ACC112 (cell line): ENCODE results near the gene AMDHD2.
A peak's percentile ranks its signal among the peaks of the same experiment; 100 is the strongest.

ENCODE experiments used
- H2AFZ ChIP-seq: fragments of 200-600 bp; sonication (generic); one replicate; pipeline ENCODE4 v1.6.0; 2017; ENCODE audit warnings: antibody characterized with exemption, low read length; ENCODE audit not compliant: unreplicated experiment
- H3K27ac ChIP-seq: fragments of 200-600 bp; sonication (generic); 2 replicates; pipeline ENCODE4 v1.5.1; 2014; ENCODE audit warnings: low read depth, mild to moderate bottlenecking, antibody characterized with exemption, low read length, moderate library complexity
- H3K27me3 ChIP-seq: fragments of 200-600 bp; sonication (generic); 2 replicates; pipeline ENCODE4 v1.6.1; 2014; ENCODE audit warnings: mild to moderate bottlenecking, antibody characterized with exemption, low read length, moderate library complexity, mixed read lengths; ENCODE audit not compliant: insufficient read depth
- H3K36me3 ChIP-seq: fragments of 200-600 bp; sonication (generic); 2 replicates; pipeline ENCODE4 v1.6.1; 2016; ENCODE audit warnings: mild to moderate bottlenecking, antibody characterized with exemption, low read length, moderate library complexity, mixed read lengths; ENCODE audit not compliant: insufficient read depth
- H3K4me1 ChIP-seq: fragments of 200-600 bp; sonication (generic); one replicate; pipeline ENCODE4 v1.6.1; 2016; ENCODE audit warnings: low read length, mixed read lengths; ENCODE audit not compliant: insufficient read depth, unreplicated experiment, control insufficient read depth
- H3K4me3 ChIP-seq: fragments of 200-600 bp; sonication (generic); 2 replicates; pipeline ENCODE4 v1.5.1; 2014; ENCODE audit warnings: mild to moderate bottlenecking, low read depth, low read length
- H3K79me2 ChIP-seq: fragments of 200-600 bp; sonication (generic); one replicate; pipeline ENCODE4 v1.6.0; 2016; ENCODE audit warnings: low read length; ENCODE audit not compliant: control insufficient read depth, unreplicated experiment, insufficient read depth

The AMDHD2 gene, protein sequence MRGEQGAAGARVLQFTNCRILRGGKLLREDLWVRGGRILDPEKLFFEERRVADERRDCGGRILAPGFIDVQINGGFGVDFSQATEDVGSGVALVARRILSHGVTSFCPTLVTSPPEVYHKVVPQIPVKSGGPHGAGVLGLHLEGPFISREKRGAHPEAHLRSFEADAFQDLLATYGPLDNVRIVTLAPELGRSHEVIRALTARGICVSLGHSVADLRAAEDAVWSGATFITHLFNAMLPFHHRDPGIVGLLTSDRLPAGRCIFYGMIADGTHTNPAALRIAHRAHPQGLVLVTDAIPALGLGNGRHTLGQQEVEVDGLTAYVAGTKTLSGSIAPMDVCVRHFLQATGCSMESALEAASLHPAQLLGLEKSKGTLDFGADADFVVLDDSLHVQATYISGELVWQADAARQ

DNA sequence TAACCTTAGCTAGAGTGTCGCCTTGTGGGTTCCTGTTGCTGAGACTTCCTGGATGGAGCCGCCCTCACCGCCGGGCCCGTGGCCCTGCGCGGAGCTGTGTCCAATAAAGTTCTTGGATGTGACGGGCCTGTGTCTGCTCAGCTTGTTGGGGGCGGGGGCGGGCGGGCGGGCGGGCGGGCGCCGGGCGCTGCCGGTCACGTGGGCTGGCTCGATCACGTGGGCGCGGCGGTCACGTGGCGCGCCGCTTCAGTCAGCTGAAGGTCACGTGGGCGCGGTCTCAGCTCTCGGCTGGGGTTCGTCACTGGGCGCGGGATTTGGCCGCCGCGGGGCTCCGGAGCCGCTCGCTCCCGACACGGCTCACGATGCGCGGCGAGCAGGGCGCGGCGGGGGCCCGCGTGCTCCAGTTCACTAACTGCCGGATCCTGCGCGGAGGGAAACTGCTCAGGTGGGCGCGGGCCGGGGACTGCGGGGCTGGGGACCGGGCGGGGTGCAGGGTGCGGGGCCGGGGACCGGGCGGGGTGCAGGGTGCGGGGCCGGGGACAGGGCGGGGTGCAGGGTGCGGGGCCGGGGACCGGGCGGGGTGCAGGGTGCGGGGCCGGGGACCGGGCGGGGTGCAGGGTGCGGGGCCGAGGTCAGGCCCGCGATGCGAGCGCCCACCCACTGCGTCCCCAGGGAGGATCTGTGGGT lies at the start of gene AMDHD2:
AMDHD2 (plus strand) TSS at position 275 of the 687 bp plus-strand sequence; CDS start at position 363, 88 bp downstream.
- no peaks in the 10 kb centered on the region for H3K27me3 ChIP-seq
- peak within 1 kb of the TSS; percentile 59 for H3K27ac ChIP-seq
- H2AFZ ChIP-seq, result no peak within 1 kb of the TSS
- H3K4me1 ChIP-seq, result peaks cover 44% of the 10 kb centered on the region
- H3K36me3 ChIP-seq, result peaks cover 6% of the 10 kb centered on the region; the same call in 1 of the 2 replicates
- H3K79me2 ChIP-seq, result peaks cover 74% of the 10 kb centered on the region
- H3K4me3 ChIP-seq, result peak within 1 kb of the TSS; percentile 96

DNA sequence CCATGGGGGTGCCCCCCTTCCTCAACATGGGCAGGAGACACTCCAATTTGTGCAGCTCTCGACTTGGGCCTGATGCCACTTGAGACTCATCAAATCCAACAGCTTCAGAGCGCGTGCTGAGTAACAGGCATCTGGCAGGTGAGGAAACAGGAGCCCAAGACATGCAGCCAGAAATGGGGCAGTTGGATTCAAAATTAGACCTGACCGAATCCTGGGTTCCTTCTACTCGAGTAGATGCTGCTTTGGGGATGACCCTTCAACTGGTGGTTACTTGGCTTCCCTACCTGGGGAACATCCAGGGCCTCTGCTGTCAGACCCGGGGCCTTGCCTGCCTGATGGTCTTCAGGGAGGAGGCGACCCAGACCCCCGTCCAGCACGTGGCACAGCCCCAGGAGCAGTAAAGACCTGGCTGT lies 49.6 kb upstream of the AMDHD2 start:
- H3K4me1 ChIP-seq, result peaks cover 19% of the 10 kb centered on the region
- peak overlapping the region; percentile 71; the same call in 1 of the 2 replicates for H3K4me3 ChIP-seq
- peaks cover 3% of the 10 kb centered on the region for H3K79me2 ChIP-seq
- no peaks in the 10 kb centered on the region for H3K36me3 ChIP-seq
- H3K27ac ChIP-seq, result no peak overlapping the region
- H3K27me3 ChIP-seq, result no peaks in the 10 kb centered on the region
- H2AFZ ChIP-seq, result no peak overlapping the region

DNA sequence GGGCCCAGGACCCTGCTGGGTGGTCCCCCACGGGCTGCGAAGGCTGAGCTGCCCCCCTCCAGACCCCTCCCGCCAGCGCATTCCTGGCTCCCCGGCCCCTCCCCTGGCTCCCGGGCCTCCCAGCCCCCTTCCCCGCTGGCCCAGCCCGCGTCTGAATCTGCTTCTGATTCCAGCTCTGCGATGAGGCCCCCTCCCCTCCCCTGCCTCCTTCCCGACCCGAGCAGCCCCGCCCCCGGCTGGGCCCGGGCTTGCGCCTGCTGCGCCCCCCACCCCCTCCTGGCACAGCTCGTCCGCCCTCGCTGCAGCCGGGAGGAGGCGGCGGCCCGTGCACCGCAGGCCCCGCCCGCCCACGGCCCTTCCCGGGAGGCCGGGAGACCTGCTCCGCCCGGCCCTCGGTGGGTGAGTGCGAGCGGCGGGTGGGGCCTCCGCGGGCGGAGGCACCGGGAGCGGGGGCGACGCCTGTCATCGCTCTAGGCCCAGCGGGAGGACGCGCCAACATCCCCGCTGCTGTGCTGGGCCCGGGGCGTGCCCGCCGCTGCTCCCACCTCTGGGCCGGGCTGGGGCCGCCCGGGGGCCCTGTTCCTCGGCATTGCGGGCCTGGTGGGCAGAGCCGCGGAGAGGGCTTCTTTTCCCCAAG lies 49.0 kb upstream of the AMDHD2 start, which contains the start of gene NTN3:
NTN3 (plus strand) TSS at position 282 of the 637 bp plus-strand sequence. CDS start 405 bp downstream, outside the sequence.
- H3K36me3 ChIP-seq, result no peaks in the 10 kb centered on the region
- no peak within 1 kb of the TSS for H3K27ac ChIP-seq
- H3K27me3 ChIP-seq, result no peaks in the 10 kb centered on the region
- peak within 1 kb of the TSS; percentile 23 for H2AFZ ChIP-seq
- H3K4me3 ChIP-seq, result peak within 1 kb of the TSS; percentile 71
- peaks cover 7% of the 10 kb centered on the region for H3K79me2 ChIP-seq
- H3K4me1 ChIP-seq, result peaks cover 19% of the 10 kb centered on the region

DNA sequence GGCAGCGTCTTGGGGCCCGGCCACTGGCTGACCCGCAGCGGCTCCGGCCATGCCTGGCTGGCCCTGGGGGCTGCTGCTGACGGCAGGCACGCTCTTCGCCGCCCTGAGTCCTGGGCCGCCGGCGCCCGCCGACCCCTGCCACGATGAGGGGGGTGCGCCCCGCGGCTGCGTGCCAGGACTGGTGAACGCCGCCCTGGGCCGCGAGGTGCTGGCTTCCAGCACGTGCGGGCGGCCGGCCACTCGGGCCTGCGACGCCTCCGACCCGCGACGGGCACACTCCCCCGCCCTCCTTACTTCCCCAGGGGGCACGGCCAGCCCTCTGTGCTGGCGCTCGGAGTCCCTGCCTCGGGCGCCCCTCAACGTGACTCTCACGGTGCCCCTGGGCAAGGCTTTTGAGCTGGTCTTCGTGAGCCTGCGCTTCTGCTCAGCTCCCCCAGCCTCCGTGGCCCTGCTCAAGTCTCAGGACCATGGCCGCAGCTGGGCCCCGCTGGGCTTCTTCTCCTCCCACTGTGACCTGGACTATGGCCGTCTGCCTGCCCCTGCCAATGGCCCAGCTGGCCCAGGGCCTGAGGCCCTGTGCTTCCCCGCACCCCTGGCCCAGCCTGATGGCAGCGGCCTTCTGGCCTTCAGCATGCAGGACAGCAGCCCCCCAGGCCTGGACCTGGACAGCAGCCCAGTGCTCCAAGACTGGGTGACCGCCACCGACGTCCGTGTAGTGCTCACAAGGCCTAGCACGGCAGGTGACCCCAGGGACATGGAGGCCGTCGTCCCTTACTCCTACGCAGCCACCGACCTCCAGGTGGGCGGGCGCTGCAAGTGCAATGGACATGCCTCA lies 48.3 kb upstream of the AMDHD2 start:
- peaks cover 19% of the 10 kb centered on the region for H3K4me1 ChIP-seq
- H3K79me2 ChIP-seq, result peaks cover 11% of the 10 kb centered on the region
- peak overlapping the region; percentile 71 for H3K4me3 ChIP-seq
- no peaks in the 10 kb centered on the region for H3K27me3 ChIP-seq
- H3K36me3 ChIP-seq, result no peaks in the 10 kb centered on the region
- peak overlapping the region; percentile 23 for H2AFZ ChIP-seq
- no peak overlapping the region for H3K27ac ChIP-seq

DNA sequence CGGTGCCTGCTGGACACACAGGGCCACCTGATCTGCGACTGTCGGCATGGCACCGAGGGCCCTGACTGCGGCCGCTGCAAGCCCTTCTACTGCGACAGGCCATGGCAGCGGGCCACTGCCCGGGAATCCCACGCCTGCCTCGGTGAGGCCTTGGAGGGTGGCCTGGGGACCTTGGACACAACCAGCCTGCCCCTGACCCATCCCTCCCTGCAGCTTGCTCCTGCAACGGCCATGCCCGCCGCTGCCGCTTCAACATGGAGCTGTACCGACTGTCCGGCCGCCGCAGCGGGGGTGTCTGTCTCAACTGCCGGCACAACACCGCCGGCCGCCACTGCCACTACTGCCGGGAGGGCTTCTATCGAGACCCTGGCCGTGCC lies 47.7 kb upstream of the AMDHD2 start:
- Histone ChIP-seq H3K27ac (no peak overlapping the region), H3K27me3 (no peaks in the 10 kb centered on the region), H3K4me1 (peaks cover 15% of the 10 kb centered on the region)

DNA sequence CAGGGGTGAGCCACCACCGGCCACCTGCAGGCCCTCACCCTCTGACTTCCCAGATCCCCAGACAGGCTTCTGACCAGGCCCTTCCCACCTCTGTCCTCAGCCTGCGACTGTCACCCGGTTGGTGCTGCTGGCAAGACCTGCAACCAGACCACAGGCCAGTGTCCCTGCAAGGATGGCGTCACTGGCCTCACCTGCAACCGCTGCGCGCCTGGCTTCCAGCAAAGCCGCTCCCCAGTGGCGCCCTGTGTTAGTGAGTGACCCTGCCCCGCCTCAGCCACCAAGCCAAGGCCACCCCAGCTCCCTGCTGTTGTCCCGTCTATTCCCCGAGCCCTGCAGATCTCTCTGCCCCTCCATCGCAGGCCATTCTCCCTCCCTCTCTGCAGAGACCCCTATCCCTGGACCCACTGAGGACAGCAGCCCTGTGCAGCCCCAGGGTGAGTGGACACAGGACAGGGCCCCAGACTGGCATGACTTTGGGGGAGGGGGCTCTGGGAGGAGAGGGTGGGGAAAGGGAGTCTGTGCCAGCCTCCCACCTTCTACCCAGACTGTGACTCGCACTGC lies 47.2 kb upstream of the AMDHD2 start:
- Histone ChIP-seq H3K36me3 (no peaks in the 10 kb centered on the region), H2AFZ (no peak overlapping the region), H3K4me3 (peak overlapping the region; percentile 97), H3K27me3 (no peaks in the 10 kb centered on the region), H3K79me2 (peaks cover 11% of the 10 kb centered on the region), H3K4me1 (peaks cover 15% of the 10 kb centered on the region), H3K27ac (no peak overlapping the region)

More for the DNA sequence above, 47.7 kb upstream of the AMDHD2 start:
- H3K4me3 ChIP-seq, result no peak overlapping the region
- no peaks in the 10 kb centered on the region for H3K36me3 ChIP-seq
- no peak overlapping the region for H2AFZ ChIP-seq
- H3K79me2 ChIP-seq, result peaks cover 11% of the 10 kb centered on the region

DNA sequence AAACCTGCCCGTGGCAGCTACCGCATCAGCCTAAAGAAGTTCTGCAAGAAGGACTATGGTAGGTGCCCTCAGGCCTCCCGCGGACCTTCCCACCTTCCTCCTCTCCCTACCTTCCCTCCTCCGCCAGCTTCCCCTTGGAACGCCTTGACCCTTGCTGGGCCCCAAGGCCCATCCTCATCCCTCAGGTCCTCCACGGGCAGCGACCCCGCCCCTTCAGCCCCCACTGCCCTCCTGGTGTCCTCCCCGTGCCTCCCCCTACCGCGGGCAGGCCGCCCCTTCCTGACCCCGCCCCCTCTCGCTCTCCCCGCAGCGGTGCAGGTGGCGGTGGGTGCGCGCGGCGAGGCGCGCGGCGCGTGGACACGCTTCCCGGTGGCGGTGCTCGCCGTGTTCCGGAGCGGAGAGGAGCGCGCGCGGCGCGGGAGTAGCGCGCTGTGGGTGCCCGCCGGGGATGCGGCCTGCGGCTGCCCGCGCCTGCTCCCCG lies 46.7 kb upstream of the AMDHD2 start:
- no peaks in the 10 kb centered on the region for H3K36me3 ChIP-seq
- H3K27ac ChIP-seq, result no peak overlapping the region
- H3K4me3 ChIP-seq, result peak overlapping the region; percentile 97
- peaks cover 11% of the 10 kb centered on the region for H3K79me2 ChIP-seq
- no peak overlapping the region for H2AFZ ChIP-seq
- peaks cover 14% of the 10 kb centered on the region for H3K4me1 ChIP-seq
- no peaks in the 10 kb centered on the region for H3K27me3 ChIP-seq

DNA sequence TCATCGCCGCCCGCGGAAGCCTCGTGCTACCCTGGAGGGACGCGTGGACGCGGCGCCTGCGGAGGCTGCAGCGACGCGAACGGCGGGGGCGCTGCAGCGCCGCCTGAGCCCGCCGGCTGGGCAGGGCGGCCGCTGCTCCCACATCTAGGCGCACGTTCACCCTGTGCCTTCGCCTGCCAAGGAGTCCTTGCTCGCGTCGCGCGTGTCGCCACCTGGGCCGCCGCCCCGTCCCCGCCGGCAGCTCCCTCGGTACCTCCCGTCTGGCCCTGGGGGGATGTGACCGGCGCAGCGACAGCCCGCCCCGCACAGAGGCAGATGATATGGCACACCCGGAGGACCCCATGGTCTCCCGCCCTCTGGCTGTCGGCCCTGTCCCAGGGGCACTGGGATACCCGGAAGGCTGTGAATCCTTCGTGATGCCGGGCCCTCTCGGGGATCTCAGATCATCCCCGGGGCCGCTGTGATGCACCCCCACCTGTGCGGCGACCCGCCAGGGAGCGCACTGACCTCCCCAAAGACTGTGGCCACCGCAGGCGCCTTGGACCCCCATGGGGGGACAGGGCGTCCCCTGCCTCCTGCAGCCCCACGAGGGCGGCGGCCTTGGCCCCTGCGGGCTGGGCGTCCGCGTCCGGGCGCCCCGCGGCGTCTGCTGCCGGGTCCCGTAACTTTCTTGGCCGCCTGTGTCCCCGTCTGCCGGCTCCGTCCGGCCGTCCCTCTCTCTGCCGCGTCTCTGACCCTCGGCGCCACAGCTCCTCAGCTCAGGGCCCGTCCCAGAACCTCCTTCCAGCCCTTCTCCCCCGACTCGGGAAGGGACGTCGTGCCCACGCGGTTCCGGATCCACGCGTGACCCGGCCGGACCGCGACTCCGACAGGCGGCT lies 45.9 kb upstream of the AMDHD2 start:
- Histone ChIP-seq H3K4me3 (peak overlapping the region; percentile 97), H3K4me1 (peaks cover 7% of the 10 kb centered on the region), H2AFZ (peak overlapping the region; percentile 47)

DNA sequence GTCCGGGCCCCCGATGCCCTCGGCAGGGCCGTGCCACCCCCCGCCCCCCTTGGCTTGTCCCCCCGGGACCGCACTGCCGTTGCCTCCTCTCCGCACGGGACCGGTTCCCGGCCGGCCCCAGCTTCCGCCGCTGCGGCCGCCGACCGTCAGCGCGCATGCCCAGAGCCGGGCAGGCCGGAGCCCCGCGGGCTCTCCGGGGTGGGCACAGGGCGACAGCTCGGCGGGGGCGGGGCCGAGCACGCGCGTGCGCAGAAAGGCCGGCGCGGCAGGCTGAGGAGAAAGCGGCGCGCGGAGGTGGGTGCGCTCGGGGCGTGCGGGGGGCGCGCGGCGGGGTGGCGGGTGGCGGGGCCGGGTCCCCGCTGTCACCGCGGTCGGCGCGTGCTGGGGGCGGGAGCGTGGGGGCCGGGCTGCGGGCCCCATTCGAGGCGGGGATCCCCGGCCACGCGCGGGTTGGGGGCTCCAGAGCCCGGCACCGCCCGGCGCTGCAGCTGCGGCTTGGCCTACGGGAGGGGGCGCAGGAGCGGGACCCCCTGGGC lies 45.2 kb upstream of the AMDHD2 start, which contains the start of gene TBC1D24:
TBC1D24 (plus strand) TSS at position 251 of the 536 bp plus-strand sequence. CDS start 21,022 bp downstream, outside the sequence.
- peaks cover 5% of the 10 kb centered on the region for H3K4me1 ChIP-seq

More for the DNA sequence above, 45.9 kb upstream of the AMDHD2 start:
- H3K27me3 ChIP-seq, result no peaks in the 10 kb centered on the region
- H3K79me2 ChIP-seq, result peaks cover 11% of the 10 kb centered on the region
- H3K36me3 ChIP-seq, result no peaks in the 10 kb centered on the region
- H3K27ac ChIP-seq, result 0 out of 2 replicates have a peak overlapping the region, but pooled peaks have one; percentile 28

More for the DNA sequence above, 45.2 kb upstream of the AMDHD2 start, which contains the start of gene TBC1D24:
- Histone ChIP-seq H3K4me3 (peak within 1 kb of the TSS; percentile 97), H3K27ac (0 out of 2 replicates have a peak within 1 kb of the TSS, but pooled peaks have one; percentile 28), H3K79me2 (peaks cover 11% of the 10 kb centered on the region), H2AFZ (peak within 1 kb of the TSS; percentile 50), H3K36me3 (no peaks in the 10 kb centered on the region), H3K27me3 (no peaks in the 10 kb centered on the region)
